NCI-H2196 treated with DMSO at 0.1 percent for 48 hours (cell line): Measurements from ENCODE around the gene OR4D1.
"Not testable (repeated sequence)": the region's sequence is repeated elsewhere in the genome, so short reads cannot be mapped to it uniquely, and the experiment has no call there.

Source experiments
- DNase-seq: peaks from one replicate; lab custom pipeline; 2025; ENCODE audit not compliant: unreplicated experiment; lab: John Stamatoyannopoulos, UW

OR4D1 gene

DNA sequence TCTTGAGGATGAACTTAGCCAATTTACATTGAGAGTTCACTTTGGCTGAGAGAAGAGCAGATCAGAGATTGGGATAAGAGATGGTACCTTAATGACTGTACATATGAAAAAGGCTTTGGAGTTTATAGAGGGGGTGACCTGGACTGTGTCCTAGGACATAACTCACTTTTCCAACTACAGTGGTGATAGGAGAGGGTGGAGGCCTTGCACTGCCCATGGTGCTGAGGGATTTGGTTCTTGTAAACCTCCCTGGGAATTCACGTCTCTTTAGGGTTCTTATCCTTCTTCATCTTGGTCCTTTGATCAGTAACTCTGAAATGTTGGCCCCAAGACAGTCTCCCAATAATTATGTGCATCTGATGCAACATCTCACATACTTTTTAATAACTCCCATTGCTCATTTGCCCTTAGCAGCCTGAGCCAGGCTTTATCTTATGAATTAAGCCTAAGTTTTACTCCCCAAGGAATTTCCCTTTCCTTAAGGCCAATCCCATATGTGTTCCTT lies at the start of gene OR4D1:
TSS of gene OR4D1 (plus strand) at position 455 of the 505 bp plus-strand sequence. CDS start 6,770 bp downstream, outside the sequence.
- DNase-seq, result no peak

- DNase-seq, result no peak
Observed at GRCh38 chr17:58100506-58100905, 47.7 kb upstream of the OR4D1 start.

- not testable (repeated sequence) for DNase-seq
Observed at GRCh38 chr17:58101898-58102297, 46.3 kb upstream of the OR4D1 start.

DNA sequence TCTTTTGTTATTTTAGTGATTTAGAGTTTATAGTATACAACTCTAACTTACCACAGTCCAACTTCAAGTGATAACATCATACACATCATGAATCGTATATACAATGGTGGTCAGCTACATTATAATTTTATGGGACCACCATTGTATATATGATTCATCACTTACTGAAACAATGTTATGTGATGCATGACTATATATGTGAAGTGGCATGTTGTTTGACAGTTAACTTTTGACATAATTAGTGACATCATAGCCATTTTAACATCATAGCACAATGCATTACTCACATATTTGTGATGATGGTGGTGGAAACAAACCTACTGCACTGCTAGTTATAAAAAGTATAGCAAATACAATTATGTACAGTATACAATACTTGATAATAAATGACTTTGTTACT lies 43.1 kb upstream of the OR4D1 start:
- DNase-seq, result no peak

- DNase-seq, result no peak
Observed at GRCh38 chr17:58107306-58107705, 40.9 kb upstream of the OR4D1 start.

DNA sequence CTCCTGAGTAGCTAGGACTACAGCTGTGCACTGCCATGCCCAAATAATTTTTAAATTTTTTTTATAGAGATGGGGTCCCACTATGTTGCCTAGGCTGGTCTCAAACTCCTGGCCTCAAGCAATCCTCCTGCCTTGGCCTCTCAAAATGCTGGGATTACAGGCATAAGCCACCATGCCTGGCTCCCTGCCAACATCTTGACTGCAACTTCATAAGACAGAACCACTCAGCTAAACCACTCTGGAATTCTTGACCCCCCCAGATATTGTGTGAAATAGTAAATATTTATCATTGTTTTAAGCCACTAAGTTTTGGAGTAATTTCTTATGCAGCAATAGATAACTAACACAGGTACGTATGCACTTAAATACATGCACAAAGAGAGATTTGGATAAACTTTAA lies 39.0 kb upstream of the OR4D1 start:
- no peak for DNase-seq

- DNase-seq, result no peak
Observed at GRCh38 chr17:58110012-58110411, 38.2 kb upstream of the OR4D1 start.

- DNase-seq, result no peak
Observed at GRCh38 chr17:58111676-58112075, 36.5 kb upstream of the OR4D1 start.

DNA sequence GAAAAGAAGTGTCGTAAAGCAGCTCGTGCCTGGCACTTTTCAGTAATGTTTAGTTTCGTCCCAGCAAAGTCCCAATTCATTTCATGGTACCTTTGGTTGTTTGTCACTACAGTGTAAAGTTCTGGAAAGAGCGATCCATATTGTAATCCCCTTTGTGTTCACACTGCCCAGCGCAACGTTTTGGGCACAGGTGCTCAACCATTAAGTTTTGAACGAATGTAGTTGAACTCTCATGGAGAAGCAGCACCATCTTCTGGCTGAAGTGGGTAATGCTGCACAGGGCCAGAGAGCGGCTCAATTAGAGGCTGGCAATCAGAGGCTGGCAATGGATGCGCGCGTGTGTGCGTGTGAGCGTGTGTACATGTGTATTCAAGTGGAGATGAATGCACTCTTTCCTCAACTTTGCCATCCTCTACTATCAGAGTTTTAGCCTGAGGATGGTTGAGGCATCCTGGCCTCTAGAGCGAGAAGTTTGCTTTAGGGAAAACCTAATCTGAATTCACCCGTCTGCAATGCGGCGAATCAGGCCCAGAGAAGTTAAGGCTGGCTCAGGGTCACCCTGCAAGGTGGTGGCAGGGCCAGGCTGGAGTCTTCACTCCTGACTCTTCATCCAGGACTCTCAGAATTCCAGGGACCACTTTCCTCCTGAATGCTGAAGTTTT lies 35.1 kb upstream of the OR4D1 start:
- peak; percentile 22 for DNase-seq

- no peak for DNase-seq
Observed at GRCh38 chr17:58113947-58114346, 34.2 kb upstream of the OR4D1 start.

DNA sequence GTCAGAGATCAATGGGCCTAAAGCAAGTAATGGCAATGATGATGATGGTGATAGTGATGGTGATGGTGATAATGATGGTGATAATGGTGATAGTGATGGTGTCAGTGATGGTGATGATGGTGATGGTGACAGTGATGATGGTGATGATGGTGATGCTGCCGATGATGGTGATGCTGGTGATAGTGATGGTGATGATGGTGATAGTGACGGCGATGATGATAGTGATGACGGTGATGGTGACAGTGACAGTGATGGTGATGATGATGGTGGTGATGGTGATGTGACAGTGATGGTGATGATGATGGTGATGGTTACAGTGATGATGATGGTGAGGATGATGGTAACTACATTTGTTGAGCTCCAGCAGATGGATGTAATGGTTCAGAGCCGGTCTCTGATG lies 30.8 kb upstream of the OR4D1 start:
- no peak for DNase-seq

DNA sequence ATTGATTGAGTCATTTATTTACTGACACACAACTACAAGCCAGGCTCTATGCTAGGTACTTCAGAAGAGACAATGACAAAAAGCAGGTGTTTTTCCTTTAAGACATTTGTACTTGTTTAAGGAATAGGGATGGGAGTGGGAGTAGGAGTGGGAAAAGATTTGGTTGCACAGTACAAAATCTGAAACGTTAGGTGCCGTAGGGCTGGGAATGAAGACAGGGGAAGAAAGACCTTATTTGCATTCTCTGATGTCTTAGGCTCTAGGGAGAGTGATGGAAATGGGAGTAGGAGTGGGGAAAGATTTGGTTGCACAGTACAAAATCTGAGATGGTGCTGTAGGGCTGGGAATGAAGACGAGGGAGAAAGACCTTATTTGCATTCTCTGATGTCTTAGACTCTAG lies 28.7 kb upstream of the OR4D1 start:
- DNase-seq, result no peak

DNA sequence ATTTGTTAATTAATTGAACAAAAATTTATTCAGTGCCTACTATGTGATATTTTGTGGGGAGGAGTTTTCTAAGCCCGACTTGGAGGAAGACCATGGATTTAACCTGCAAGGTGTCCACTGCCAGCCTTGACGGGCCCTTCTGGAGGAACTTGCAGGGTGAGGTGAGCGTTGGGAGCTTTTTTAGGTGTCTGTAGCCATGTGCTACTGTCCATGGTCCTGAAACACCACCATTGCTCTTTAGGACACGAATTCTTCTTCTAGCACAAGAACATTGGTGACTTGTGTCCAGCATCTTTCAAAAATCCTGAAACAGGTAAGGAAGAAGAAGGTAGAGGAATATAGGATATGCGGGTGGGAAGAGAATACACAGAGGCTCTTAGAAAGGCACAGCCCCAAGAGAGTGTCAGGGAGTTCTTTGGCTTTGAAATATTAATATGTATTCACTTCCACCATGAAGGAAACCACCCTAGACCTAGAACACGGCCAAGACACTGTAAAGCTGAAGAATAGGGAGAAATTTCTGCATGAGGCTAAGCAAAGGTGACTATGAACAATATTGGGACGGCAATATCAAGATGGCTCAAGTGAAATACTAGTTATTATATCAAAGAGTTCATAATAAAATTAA lies 27.9 kb upstream of the OR4D1 start:
- DNase-seq, result no peak

GRCh38 chr17:58121925-58122324 lies 26.3 kb upstream of the OR4D1 start:
- DNase-seq, result no peak

DNA sequence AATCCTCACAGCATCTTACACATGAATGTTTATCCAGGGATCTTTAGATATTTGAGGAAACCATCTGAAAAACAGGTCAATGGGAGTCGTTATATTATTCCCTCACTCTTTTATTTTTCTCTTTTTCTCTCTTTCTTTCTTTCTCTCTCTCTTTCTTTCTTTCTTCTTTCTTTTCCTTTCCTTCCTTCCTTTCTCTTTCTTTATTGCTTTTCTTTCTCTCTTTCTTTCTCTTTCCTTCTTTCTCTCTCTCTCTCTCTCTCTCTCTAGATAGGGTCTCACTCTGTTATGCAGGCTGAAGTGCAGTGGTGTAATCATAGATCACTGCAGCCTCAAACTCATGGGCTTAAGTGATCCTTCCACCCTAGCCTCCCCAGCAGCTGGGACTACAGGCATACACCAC lies 20.3 kb upstream of the OR4D1 start:
- DNase-seq, result no peak

- DNase-seq, result not testable (repeated sequence)
Observed at GRCh38 chr17:58132697-58133096, 15.5 kb upstream of the OR4D1 start.

GRCh38 chr17:58136669-58137279 lies 11.4 kb upstream of the OR4D1 start:
- DNase-seq, result no peak

DNA sequence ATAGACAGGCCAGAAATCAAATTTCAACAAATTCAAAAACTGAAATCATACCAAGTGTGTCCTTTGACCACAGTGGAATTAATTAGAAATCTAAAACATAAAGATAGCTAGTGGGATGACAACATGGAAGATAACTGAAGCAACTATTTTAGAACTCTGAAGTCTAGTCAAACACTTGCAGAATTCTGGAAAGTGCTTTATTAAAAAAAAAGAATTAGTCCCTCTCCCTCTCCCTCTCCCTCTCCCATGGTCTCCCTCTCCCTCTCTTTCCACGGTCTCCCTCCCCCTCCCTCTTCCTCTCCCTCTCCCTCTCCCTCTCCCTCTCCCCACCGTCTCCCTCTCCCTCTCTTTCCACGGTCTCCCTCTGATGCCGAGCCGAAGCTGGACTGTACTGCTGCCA lies 6.7 kb upstream of the OR4D1 start:
- no peak for DNase-seq

DNA sequence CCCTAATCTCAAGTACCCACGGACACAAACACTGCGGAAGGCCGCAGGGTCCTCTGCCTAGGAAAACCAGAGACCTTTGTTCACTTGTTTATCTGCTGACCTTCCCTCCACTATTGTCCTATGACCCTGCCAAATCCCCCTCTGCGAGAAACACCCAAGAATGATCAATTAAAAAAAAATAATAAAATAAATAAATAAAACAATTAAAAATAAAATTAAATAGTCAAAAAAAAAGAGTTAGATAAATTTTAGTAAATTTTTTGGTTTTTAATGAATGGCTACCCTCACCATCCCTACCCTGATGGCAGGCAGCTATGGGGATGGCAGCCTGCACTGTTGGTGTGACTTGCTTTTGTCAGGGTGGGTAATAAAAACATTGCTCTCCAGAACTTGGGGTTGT lies 4.8 kb upstream of the OR4D1 start:
- DNase-seq, result not testable (repeated sequence)

DNA sequence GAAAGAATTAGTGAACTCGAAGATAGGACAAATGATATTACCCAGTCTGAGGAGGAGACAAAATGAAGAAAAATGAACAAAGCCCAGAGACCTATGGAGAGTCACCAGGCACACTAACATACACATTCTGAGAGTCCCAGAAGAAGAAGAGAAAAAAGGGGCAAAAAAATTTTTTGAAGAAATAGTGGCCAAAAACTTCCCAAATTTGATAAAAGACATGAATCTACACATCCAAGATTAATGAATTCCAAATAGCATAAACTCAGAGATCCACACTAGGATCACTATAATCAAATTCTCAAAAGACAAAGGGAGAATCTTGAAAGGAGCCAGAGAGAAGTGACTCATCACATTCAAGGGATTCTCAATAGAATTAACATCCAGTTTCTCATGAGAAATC lies 3.4 kb upstream of the OR4D1 start:
- no peak for DNase-seq

DNA sequence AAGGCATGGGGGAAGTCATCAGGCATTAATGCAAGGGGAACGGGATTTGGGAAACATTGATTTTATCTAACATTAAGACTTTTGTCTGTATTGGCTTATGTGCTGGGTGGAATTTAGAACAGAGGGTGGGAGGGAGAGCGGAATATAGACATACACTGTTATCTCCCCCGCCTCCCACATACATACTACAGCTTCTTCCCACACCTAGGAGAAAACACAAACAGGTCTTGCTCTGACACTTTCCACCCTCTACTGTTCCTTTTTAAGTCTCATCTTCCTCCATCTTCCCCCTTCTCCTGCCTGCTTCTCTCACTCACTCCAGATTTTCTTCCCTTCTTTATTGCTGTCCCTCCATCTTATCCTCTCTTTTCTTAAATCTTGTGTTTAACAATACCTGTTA lies 425 bp downstream of the OR4D1 start:
- no peak for DNase-seq

DNA sequence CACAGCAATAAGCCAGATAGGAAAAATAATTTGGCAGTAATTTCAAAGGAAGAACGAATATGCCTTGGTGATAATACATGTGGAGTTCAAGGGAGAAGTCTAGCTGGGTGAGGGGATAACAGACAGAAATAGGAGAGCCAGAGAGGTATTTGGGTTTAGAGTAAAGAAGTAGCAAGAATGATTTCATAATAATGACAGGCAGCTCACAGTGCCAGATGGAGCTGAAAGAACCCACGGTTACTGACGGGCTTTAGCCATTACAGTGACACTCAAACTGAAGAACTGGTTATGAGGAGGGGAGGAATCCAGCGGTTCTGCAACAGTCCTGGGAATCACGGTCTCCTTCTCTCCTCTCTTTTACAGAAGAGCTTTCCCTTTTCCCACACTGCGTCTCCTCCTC lies 2.2 kb downstream of the OR4D1 start:
- DNase-seq, result no peak
